GM18517 (cell line): ENCODE results near the gene KAT14.
"Not testable (repeated sequence)": the region's sequence is repeated elsewhere in the genome, so short reads cannot be mapped to it uniquely, and the experiment has no call there.

Experiments
- ATAC-seq: cut with Tn5 transposase; IDR thresholded peaks from one replicate; pipeline ENCODE4 v1.9.1; 2021; ENCODE audit warnings: mild to moderate bottlenecking, moderate library complexity; ENCODE audit not compliant: unreplicated experiment

The KAT14 gene

GRCh38 chr20:18218280-18218679 lies 80.6 kb downstream of the KAT14 start:
- ATAC-seq = no peak

DNA sequence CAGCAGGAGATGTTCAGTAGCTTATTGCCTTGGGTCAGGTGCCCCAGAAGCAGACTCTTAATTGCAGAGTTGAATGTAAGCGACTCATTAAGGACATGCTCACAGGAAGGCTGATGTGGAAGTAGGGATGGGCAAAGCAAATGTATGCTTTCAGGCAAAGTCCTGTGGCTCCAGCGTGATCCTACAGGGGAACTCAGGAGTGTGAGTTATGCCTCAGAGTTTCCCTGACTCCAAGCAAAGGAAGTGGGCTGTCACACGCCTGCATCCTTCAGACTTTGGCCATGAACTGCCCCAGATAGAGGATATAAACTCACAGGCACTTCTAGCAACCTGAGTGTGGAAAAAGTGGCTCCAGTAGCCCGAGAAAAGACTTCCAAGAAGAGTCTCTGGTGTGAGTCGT lies 85.7 kb downstream of the KAT14 start:
- no peak for ATAC-seq

- no peak for ATAC-seq
These were observed 87.4 kb downstream of the KAT14 start for GRCh38 chr20:18224968-18225568.

GRCh38 chr20:18225632-18226031 lies 88.0 kb downstream of the KAT14 start:
- no peak for ATAC-seq

- ATAC-seq = not testable (repeated sequence)
These were observed 89.1 kb downstream of the KAT14 start for GRCh38 chr20:18226741-18227140.

GRCh38 chr20:18233408-18233943 lies 95.8 kb downstream of the KAT14 start:
- ATAC-seq = no peak
